MM.1S (cell line): ENCODE results near the gene AUTS2.

ENCODE experiments used
- CTCF ChIP-seq: fragments of 300-600 bp; sonication (generic); IDR thresholded peaks from 2 replicates; pipeline ENCODE4 v1.5.1; 2016; ENCODE audit warnings: antibody characterized with exemption, low read length, mixed read lengths
- EZH2phosphoT487 ChIP-seq: fragments of 300-600 bp; sonication (generic); IDR thresholded peaks from 2 replicates; pipeline ENCODE4 v1.6.1; 2018; ENCODE audit warnings: antibody characterized with exemption, low read length

DNA sequence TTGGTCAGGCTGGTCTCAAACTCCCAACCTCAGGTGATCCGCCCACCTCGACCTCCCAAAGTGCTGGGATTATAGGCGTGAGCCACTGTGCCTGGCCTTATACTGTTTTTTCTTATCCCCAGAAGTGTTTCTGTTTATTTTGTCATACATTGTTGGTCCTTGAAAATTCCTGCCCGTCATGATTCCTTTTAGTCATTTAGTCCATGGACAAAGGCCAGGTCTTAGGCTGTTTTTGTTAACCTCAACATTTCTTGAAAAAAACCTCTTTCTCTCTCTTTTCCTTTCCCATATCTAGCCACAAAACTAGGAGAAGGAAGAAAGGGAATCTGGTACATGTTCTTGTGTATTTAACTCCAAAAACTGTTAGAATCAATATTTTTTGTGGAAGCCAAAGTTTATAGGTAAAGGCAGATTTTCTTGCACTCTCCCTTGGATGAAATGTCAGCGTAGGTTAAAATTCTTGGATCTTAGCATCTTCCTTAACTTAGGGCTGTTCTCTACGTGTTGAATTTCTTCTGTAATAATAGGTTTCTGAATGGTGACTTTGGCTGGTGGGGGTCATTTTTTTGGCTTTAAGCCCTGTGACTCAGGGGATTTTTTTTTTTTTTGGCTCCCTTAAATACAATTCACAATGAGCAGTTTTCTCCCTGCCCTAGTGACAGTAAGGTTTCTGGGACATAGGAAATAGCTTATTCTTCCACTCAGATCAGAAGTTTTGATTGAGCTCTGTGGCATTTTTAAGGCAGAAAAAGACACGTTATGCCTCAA, 500.8 kb downstream of the AUTS2 start:
- TF ChIP-seq CTCF: no peak
- TF ChIP-seq EZH2phosphoT487: no peak
